ENCODE measurements around the gene C5AR1. TPM values are rescaled to one million over a fixed set of nuclear protein-coding genes. Genes with fewer than 3 reads are reported as not detected.

Gene C5AR1
- total RNA-seq, 1 donor from 2014 or later: 1.0 TPM

Other genes with a start within 250 kb of the C5AR1 start
- 59.9 and 71.4 TPM in 2 replicates for gene ZC3H4, start 196.1 kb upstream of the C5AR1 start, total RNA-seq (ENCODE audit: low replicate concordance)
- gene SAE1, start 179.0 kb upstream of the C5AR1 start, total RNA-seq (ENCODE audit: low replicate concordance): 102 and 155 TPM in 2 replicates
- gene BBC3, start 78.7 kb upstream of the C5AR1 start, total RNA-seq (ENCODE audit: low replicate concordance): 14.8 and 36.2 TPM in 2 replicates
- gene CCDC9, start 53.3 kb upstream of the C5AR1 start, total RNA-seq (ENCODE audit: low replicate concordance): 22.4 and 29.3 TPM in 2 replicates
- gene INAFM1, start 35.0 kb upstream of the C5AR1 start, total RNA-seq (ENCODE audit: low replicate concordance): 8.2 and 9.6 TPM in 2 replicates
- gene C5AR2, start 22.3 kb downstream of the C5AR1 start, total RNA-seq (ENCODE audit: low replicate concordance): 0.07 TPM in 1 of 2 replicates, not detected in the other
- gene DHX34, start 39.5 kb downstream of the C5AR1 start, total RNA-seq (ENCODE audit: low replicate concordance): 24.5 and 32.9 TPM in 2 replicates
- 29.2 and 43.2 TPM in 2 replicates for gene MEIS3, start 109.7 kb downstream of the C5AR1 start, total RNA-seq (ENCODE audit: low replicate concordance)
- 1.2 and 1.3 TPM in 2 replicates for gene SLC8A2, start 162.0 kb downstream of the C5AR1 start, total RNA-seq (ENCODE audit: low replicate concordance)
- 9.6 and 21.2 TPM in 2 replicates for gene KPTN, start 174.4 kb downstream of the C5AR1 start, total RNA-seq (ENCODE audit: low replicate concordance)
- gene NAPA, start 205.2 kb downstream of the C5AR1 start, total RNA-seq (ENCODE audit: low replicate concordance): 63.0 and 80.6 TPM in 2 replicates